SK-N-MC (cell line): ENCODE data around the gene ING1.

ENCODE experiments used
- DNase-seq: peaks from one replicate; pipeline ENCODE4 v3.0.0-alpha.2; 2011; ENCODE audit warnings: low read depth, low spot score
- H3K27ac ChIP-seq: fragments of 200-600 bp; sonication (generic); 2 replicates; pipeline ENCODE4 v1.5.1; 2016; ENCODE audit warnings: mixed run types
- H3K36me3 ChIP-seq: fragments of 200-600 bp; sonication (generic); 2 replicates; pipeline ENCODE4 v1.6.1; 2017; ENCODE audit warnings: antibody characterized with exemption, low read length, mixed read lengths; ENCODE audit not compliant: insufficient read depth
- H3K4me3 ChIP-seq: fragments of 200-600 bp; sonication (generic); 2 replicates; pipeline ENCODE4 v1.5.1; 2016
- H3K9ac ChIP-seq: fragments of 200-600 bp; sonication (generic); 2 replicates; pipeline ENCODE4 v1.8.0; 2017; ENCODE audit warnings: mixed run types, mixed read lengths; ENCODE audit not compliant: insufficient read length
- H3K9me3 ChIP-seq: fragments of 200-600 bp; sonication (generic); 2 replicates; pipeline ENCODE4 v1.6.1; 2017; ENCODE audit warnings: low read depth, mild to moderate bottlenecking, antibody characterized with exemption, low read length, moderate library complexity, mixed read lengths
- EZH2 ChIP-seq: fragments of 200-600 bp; sonication (generic); IDR thresholded peaks from one replicate; pipeline ENCODE4 v1.6.1; 2017; ENCODE audit warnings: antibody characterized with exemption
- FOXP2 ChIP-seq: optimal IDR thresholded peaks from 2 replicates; pipeline ENCODE3; 2011; ENCODE audit warnings: mild to moderate bottlenecking, moderate library complexity; ENCODE audit not compliant: insufficient read depth; ENCODE audit errors: extremely low read length, control extremely low read depth
- POLR2AphosphoS5 ChIP-seq: IDR thresholded peaks from 2 replicates; pipeline ENCODE4 v1.6.1; 2012; ENCODE audit warnings: mild to moderate bottlenecking, low read depth, low read length, borderline replicate concordance

ING1 gene

GRCh38 chr13:110769097-110769496 is 55.6 kb downstream of the ING1 start:
- no peak for TF ChIP-seq FOXP2
- TF ChIP-seq EZH2: no peak
- TF ChIP-seq POLR2AphosphoS5: no peak
- no peak overlapping the region for H3K9ac ChIP-seq
- no peak for DNase-seq
- no peak overlapping the region for H3K27ac ChIP-seq
- no peaks in the 10 kb centered on the region for H3K36me3 ChIP-seq
- H3K4me3 ChIP-seq: no peak overlapping the region
- no peaks in the 10 kb centered on the region for H3K9me3 ChIP-seq

- Histone ChIP-seq H3K27ac (no peak overlapping the region), H3K9ac (no peak overlapping the region), H3K36me3 (no peaks in the 10 kb centered on the region), H3K4me3 (no peak overlapping the region), H3K9me3 (no peaks in the 10 kb centered on the region)
- no peak for TF ChIP-seq EZH2
- no peak for TF ChIP-seq POLR2AphosphoS5
- TF ChIP-seq FOXP2: no peak
- DNase-seq: no peak
Measured at GRCh38 chr13:110770678-110771077, 57.2 kb downstream of the ING1 start.

GRCh38 chr13:110771194-110771593 is 57.7 kb downstream of the ING1 start:
- Histone ChIP-seq H3K36me3 (no peaks in the 10 kb centered on the region), H3K4me3 (no peak overlapping the region), H3K9ac (no peak overlapping the region), H3K27ac (no peak overlapping the region), H3K9me3 (no peaks in the 10 kb centered on the region)
- TF ChIP-seq POLR2AphosphoS5 (no peak), FOXP2 (no peak), EZH2 (no peak)
- DNase-seq: no peak

- H3K4me3 ChIP-seq: no peak overlapping the region
- no peaks in the 10 kb centered on the region for H3K36me3 ChIP-seq
- H3K27ac ChIP-seq: no peak overlapping the region
- DNase-seq: no peak
- no peak overlapping the region for H3K9ac ChIP-seq
- H3K9me3 ChIP-seq: no peaks in the 10 kb centered on the region
- TF ChIP-seq FOXP2: no peak
Measured at GRCh38 chr13:110772091-110772984, 58.8 kb downstream of the ING1 start.
